GM10847 (cell line): ENCODE measurements around the gene TEX22.

Experiments used
- POLR2A ChIP-seq: IDR thresholded peaks from 2 replicates; pipeline ENCODE4 v1.6.1; 2011; ENCODE audit not compliant: insufficient read length; ENCODE audit errors: extremely low read depth

The TEX22 gene

GRCh38 chr14:105417690-105418121 lies 19.4 kb downstream of the TEX22 start:
- no peak for TF ChIP-seq POLR2A

- TF ChIP-seq POLR2A, result no peak
Measured at GRCh38 chr14:105418269-105419194, 20.2 kb downstream of the TEX22 start.

GRCh38 chr14:105419195-105420091 lies 21.1 kb downstream of the TEX22 start, which contains the start of gene MTA1:
Gene MTA1, plus strand, starts transcription at chr14:105419827. Its CDS starts 209 bp downstream, at chr14:105420036.
- peak; percentile 27 for TF ChIP-seq POLR2A

- no peak for TF ChIP-seq POLR2A
Measured at GRCh38 chr14:105420101-105420973, 22.0 kb downstream of the TEX22 start.

- no peak for TF ChIP-seq POLR2A
Measured at GRCh38 chr14:105420974-105421674, 22.8 kb downstream of the TEX22 start.

GRCh38 chr14:105421723-105422615 lies 23.6 kb downstream of the TEX22 start:
- TF ChIP-seq POLR2A, result no peak

- TF ChIP-seq POLR2A, result no peak
Measured at GRCh38 chr14:105422695-105423487, 24.6 kb downstream of the TEX22 start.

GRCh38 chr14:105423488-105424195 lies 25.3 kb downstream of the TEX22 start:
- no peak for TF ChIP-seq POLR2A

- no peak for TF ChIP-seq POLR2A
Measured at GRCh38 chr14:105424861-105425260, 26.5 kb downstream of the TEX22 start.

- no peak for TF ChIP-seq POLR2A
Measured at GRCh38 chr14:105425823-105426247, 27.5 kb downstream of the TEX22 start.

- no peak for TF ChIP-seq POLR2A
Measured at GRCh38 chr14:105426416-105427130, 28.2 kb downstream of the TEX22 start.
